Smooth muscle cell (in vitro differentiated cells): ENCODE measurements around the gene AMT. TPM values are rescaled to one million over a fixed set of nuclear protein-coding genes. Genes with fewer than 3 reads are reported as not detected.
A peak's percentile ranks its signal among the peaks of the same experiment; 100 is the strongest.

Source experiments
- DNase-seq: peaks from one replicate; lab custom pipeline; 2025; ENCODE audit not compliant: unreplicated experiment; lab: John Stamatoyannopoulos, UW
- H2AFZ ChIP-seq: fragments of 200-600 bp; sonication (generic); 2 replicates; pipeline ENCODE4 v1.6.0; 2016; ENCODE audit warnings: antibody characterized with exemption, low read depth, mild to moderate bottlenecking
- H3F3A ChIP-seq: fragments of 200-600 bp; sonication (generic); 2 replicates; pipeline ENCODE4 v1.6.0; 2017; ENCODE audit warnings: antibody characterized with exemption, low read depth
- H3K27ac ChIP-seq: fragments of 200-600 bp; sonication (generic); 2 replicates; pipeline ENCODE4 v1.5.1; 2016; ENCODE audit warnings: low read depth, mild to moderate bottlenecking
- H3K27me3 ChIP-seq: fragments of 200-600 bp; sonication (generic); 2 replicates; pipeline ENCODE4 v1.6.1; 2016; ENCODE audit warnings: low read depth, mild to moderate bottlenecking
- H3K36me3 ChIP-seq: fragments of 200-600 bp; sonication (generic); 2 replicates; pipeline ENCODE4 v1.5.1; 2016; ENCODE audit warnings: low read depth
- H3K4me1 ChIP-seq: fragments of 200-600 bp; sonication (generic); 2 replicates; pipeline ENCODE4 v1.5.1; 2016; ENCODE audit warnings: low read depth
- H3K4me2 ChIP-seq: fragments of 200-600 bp; sonication (generic); 2 replicates; pipeline ENCODE4 v1.6.0; 2016; ENCODE audit warnings: mild to moderate bottlenecking
- H3K4me3 ChIP-seq: fragments of 200-600 bp; sonication (generic); 2 replicates; pipeline ENCODE4 v1.5.1; 2016; ENCODE audit warnings: mild to moderate bottlenecking
- H3K79me2 ChIP-seq: fragments of 200-600 bp; sonication (generic); 2 replicates; pipeline ENCODE4 v1.6.0; 2016; ENCODE audit warnings: low read depth, mild to moderate bottlenecking
- H3K9ac ChIP-seq: fragments of 200-600 bp; sonication (generic); 2 replicates; pipeline ENCODE4 v1.6.0; 2016; ENCODE audit warnings: low read depth
- H3K9me3 ChIP-seq: fragments of 200-600 bp; sonication (generic); replicated peaks from 2 replicates; pipeline ENCODE4 v1.5.1; 2016; ENCODE audit warnings: low read depth
- H4K20me1 ChIP-seq: fragments of 200-600 bp; sonication (generic); 2 replicates; pipeline ENCODE4 v1.6.0; 2016; ENCODE audit warnings: low read depth
- CTCF ChIP-seq: fragments of 200-600 bp; sonication (generic); IDR thresholded peaks from 2 replicates; pipeline ENCODE4 v1.5.1; 2017; ENCODE audit warnings: borderline replicate concordance, mild to moderate bottlenecking, antibody characterized with exemption; ENCODE audit not compliant: insufficient read depth, poor library complexity, severe bottlenecking
- WGBS: methylation state at CpG from one replicate; pipeline ENCODE4 v1.1.7; 2016; ENCODE audit warnings: low lambda C conversion rate; 5-methylcytosine and 5-hydroxymethylcytosine counted together
- polyA plus RNA-seq: library from polyadenylated mRNA; unstranded; fragments of >200 nt; fragmentation: Nextera tagmentation; extraction: Ambion mirVana; gene quantifications from 2 replicates; pipeline ENCODE4 v1.2.1, GENCODE V29; 2016
- small RNA-seq: library from RNA; depleted of rRNA; stranded (forward); fragments of <200 nt; gene quantifications from one replicate; pipeline ENCODE3, GENCODE V24; 2014
- total RNA-seq: library from RNA; depleted of rRNA; stranded (reverse); fragments of >200 nt; gene quantifications from 2 replicates; pipeline ENCODE4 v1.2.3, GENCODE V29; 2014

AMT gene
- total and polyA plus RNA-seq, 2 experiments from 2014 or later = 16.1 to 19.3 TPM

- Histone ChIP-seq H4K20me1 (peaks cover 97% of the 10 kb centered on the region), H3K36me3 (peaks cover 22% of the 10 kb centered on the region)
- DNase-seq = no peak
These were observed 50.3 kb downstream of the AMT start for GRCh38 chr3:49371946-49372345.

GRCh38 chr3:49370585-49371290 lies 51.5 kb downstream of the AMT start:
- TF ChIP-seq CTCF = no peak
- H4K20me1 ChIP-seq = peaks cover 97% of the 10 kb centered on the region
- no peak overlapping the region for H3K27ac ChIP-seq
- no peak for DNase-seq
- H3K9ac ChIP-seq = no peak overlapping the region
- no peak overlapping the region for H2AFZ ChIP-seq
- no peaks in the 10 kb centered on the region for H3K27me3 ChIP-seq
- WGBS = 94% methylated on average over 6 of the region's 6 CpGs
- H3K79me2 ChIP-seq = peaks cover 97% of the 10 kb centered on the region
- H3K9me3 ChIP-seq = no peaks in the 10 kb centered on the region
- H3K4me3 ChIP-seq = no peak overlapping the region
- H3K4me1 ChIP-seq = no peaks in the 10 kb centered on the region
- peaks cover 22% of the 10 kb centered on the region for H3K36me3 ChIP-seq
- no peak overlapping the region for H3K4me2 ChIP-seq
- peaks cover under 1% of the 10 kb centered on the region for H3F3A ChIP-seq

More at GRCh38 chr3:49371946-49372345, 50.3 kb downstream of the AMT start:
- Histone ChIP-seq H3K9ac (no peak overlapping the region), H3K4me2 (no peak overlapping the region), H3K79me2 (peaks cover 97% of the 10 kb centered on the region), H3F3A (peaks cover 4% of the 10 kb centered on the region), H2AFZ (no peak overlapping the region), H3K4me1 (no peaks in the 10 kb centered on the region), H3K27me3 (no peaks in the 10 kb centered on the region), H3K9me3 (no peaks in the 10 kb centered on the region), H3K4me3 (no peak overlapping the region), H3K27ac (peak overlapping the region; percentile 24)
- no peak for TF ChIP-seq CTCF

Small RNA genes lying within 50 kb of the gene (small RNA-seq; reads per million reads assigned to genes)
- not detected for gene RNA5SP130

Other genes starting within 250 kb of the AMT start
- 1.6 and 5.5 TPM in 2 replicates for gene C3orf62, start 145.2 kb downstream of the AMT start, total RNA-seq
- gene C3orf62, start 145.2 kb downstream of the AMT start, polyA plus RNA-seq = 1.6 and 3.4 TPM in 2 replicates
- gene USP4, start 82.4 kb downstream of the AMT start, total RNA-seq = 23.8 and 28.3 TPM in 2 replicates
- 25.6 and 36.1 TPM in 2 replicates for gene USP4, start 82.4 kb downstream of the AMT start, polyA plus RNA-seq
- 148 and 173 TPM in 2 replicates for gene GPX1, start 64.1 kb downstream of the AMT start, total RNA-seq
- 247 and 301 TPM in 2 replicates for gene GPX1, start 64.1 kb downstream of the AMT start, polyA plus RNA-seq
- gene RHOA, start 10.5 kb downstream of the AMT start, total RNA-seq = 530 and 556 TPM in 2 replicates
- gene RHOA, start 10.5 kb downstream of the AMT start, polyA plus RNA-seq = 440 and 447 TPM in 2 replicates
- 4.3 and 11.0 TPM in 2 replicates for gene TCTA, start 10.1 kb downstream of the AMT start, total RNA-seq
- 12.8 and 13.6 TPM in 2 replicates for gene TCTA, start 10.1 kb downstream of the AMT start, polyA plus RNA-seq
- 3.9 TPM in 2 replicates for gene NICN1, start 6.9 kb upstream of the AMT start, total RNA-seq
- 4.5 and 4.6 TPM in 2 replicates for gene NICN1, start 6.9 kb upstream of the AMT start, polyA plus RNA-seq
- 61.6 and 65.2 TPM in 2 replicates for gene DAG1, start 47.8 kb upstream of the AMT start, total RNA-seq
- 32.1 and 53.0 TPM in 2 replicates for gene DAG1, start 47.8 kb upstream of the AMT start, polyA plus RNA-seq
- under 0.01 and 0.22 TPM in 2 replicates for gene BSN, start 132.0 kb upstream of the AMT start, total RNA-seq
- gene BSN, start 132.0 kb upstream of the AMT start, polyA plus RNA-seq = 0.07 and 0.50 TPM in 2 replicates